ENCODE data around the gene BICD1.
"Not testable (repeated sequence)": the region's sequence is repeated elsewhere in the genome, so short reads cannot be mapped to it uniquely, and the experiment has no call there.

The BICD1 gene

GRCh38 chr12:32106517-32107358 is at the start of gene BICD1:
TSS of gene BICD1 (plus strand) at chr12:32106847. CDS start at chr12:32107332, 485 bp downstream.
- peak; percentile 85 for DNase-seq

DNA sequence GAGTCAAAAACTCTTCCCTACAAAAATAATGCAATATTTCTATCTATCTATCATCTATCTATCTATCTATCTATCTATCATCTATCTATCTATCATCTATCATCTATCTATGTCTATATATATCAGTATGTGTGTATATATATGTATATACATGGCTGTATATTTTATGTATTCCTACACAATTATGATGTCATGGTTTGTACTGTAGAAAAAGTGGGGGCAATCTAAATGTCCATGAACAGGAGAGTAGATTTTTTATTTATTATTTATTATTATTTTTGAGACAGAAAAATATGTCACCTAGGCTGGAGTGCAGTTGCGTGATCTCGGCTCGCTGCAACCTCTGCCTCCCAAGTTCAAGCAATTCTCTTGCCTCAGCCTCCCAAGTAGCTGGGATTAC is 45.6 kb upstream of the BICD1 start:
- no peak for DNase-seq

GRCh38 chr12:32062881-32063280 is 43.8 kb upstream of the BICD1 start:
- no peak for DNase-seq

DNA sequence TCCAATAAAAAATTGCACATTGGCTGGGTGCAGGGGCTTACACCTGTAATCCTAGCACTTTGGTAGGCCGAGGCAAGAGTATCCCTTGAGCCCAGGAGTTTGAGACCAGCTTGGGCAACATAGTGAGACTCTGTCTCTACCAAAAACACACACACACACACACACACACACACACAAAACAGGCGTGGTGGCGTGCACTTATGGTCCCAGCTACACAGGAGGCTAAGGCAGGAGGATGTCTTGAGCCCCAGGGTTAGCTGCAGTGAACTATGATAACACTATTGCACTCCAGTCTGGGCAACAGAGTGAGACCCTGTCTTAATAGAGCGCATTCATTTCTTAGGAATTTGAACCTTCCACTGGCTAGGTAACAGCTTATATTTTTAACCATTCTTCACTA is 42.9 kb upstream of the BICD1 start:
- no peak for DNase-seq

- DNase-seq: no peak
These were observed 40.4 kb upstream of the BICD1 start for GRCh38 chr12:32066206-32066605.

GRCh38 chr12:32069071-32069470 is 37.6 kb upstream of the BICD1 start:
- no peak for DNase-seq

- no peak for DNase-seq
These were observed 36.9 kb upstream of the BICD1 start for GRCh38 chr12:32069731-32070130.

DNA sequence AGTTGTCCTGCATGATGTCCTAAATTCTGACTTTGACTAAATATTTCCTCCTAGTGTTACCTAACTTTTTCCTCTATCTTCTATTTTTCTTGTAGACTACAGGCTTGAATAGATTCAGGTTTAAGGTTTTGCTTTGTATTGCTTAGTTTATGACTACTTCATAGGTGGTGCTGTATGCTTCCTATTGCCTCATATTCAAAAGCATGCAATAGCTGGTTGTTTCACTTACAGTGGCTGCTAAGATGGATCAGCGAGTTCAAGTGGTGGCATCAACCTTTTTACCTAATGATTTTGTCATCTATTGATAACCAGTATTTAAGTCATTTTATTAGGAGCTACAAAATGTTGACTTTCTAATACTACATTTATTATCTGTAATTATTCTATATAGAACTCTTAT is 36.3 kb upstream of the BICD1 start:
- DNase-seq: no peak

GRCh38 chr12:32072102-32072501 is 34.5 kb upstream of the BICD1 start:
- no peak for DNase-seq

GRCh38 chr12:32074432-32074831 is 32.2 kb upstream of the BICD1 start:
- no peak for DNase-seq

- no peak for DNase-seq
These were observed 29.7 kb upstream of the BICD1 start for GRCh38 chr12:32076941-32077340.

DNA sequence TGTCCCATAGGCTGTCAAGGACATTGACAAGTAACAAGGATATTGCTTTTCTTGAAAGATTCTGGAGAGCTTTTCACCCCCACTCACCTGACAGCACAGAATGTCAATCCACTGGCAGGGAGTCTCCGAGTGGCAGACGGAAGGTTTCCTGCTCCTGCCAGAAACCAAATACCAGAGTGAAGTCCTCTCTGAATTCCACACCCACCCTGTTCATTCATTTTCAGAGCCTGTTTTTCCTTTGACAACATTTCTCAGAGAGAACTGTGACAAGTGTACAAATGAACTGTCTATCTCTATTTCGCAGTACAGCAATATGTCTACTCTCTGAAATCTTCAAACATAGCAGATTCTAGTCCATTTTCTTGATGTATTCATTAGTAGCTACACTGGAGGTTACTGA is 26.2 kb upstream of the BICD1 start:
- no peak for DNase-seq

DNA sequence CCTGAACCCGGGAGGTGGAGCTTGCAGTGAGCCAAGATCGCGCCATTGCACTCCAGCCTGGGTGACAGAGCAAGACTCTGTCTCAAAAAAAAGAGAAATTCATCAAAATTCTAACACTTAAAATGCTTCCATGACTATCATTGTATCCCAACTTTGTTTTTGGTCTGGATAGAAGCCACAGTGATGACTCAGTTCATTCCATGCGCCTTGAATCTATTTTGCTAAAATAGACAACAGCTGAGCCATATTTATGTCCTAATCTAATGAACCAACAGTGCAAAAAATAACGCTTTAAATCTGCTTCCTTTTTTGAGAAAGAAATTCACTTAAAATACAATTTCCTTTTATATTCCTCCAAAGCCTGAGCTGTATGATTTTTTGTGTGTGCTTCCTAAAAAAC is 23.2 kb upstream of the BICD1 start:
- no peak for DNase-seq

GRCh38 chr12:32084017-32084688 is 22.5 kb upstream of the BICD1 start:
- DNase-seq: no peak

DNA sequence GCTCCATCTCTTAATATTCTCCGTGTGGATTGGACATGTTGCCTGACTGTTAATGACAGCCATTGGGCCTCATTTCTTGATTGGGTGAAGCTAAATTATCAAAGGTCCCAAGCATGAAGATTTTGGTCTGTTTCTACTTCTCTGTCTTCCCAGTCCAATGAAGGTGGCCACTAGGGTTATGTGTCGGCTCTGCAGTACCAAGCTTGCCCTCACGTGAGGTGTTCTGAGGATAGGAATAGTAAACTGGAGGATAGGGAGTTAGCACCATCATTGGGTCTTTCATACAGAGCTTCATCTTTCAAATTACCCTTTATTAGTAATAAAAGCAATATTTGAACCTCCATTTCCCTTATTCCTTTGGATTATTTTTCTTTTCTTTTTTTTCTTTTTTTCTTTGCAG is 21.9 kb upstream of the BICD1 start:
- no peak for DNase-seq

DNA sequence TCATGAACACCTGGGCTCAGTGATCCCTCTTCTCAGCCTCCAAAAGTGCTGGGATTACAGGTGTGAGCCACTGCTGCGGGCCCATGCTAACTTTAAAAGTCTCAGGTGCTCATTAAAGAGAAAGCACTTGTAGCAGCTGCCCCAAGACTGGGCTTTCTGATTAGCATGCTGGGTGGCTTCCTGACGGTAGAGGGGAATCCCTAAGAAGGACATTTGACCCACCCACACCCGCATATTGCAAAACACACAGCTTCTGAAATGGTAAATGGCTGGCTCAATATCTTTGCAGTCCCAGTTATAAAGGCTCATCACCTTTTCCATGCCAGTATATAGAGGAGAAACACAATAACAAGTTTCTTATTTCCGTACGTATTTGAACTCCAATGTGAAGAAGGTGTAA is 19.3 kb upstream of the BICD1 start:
- no peak for DNase-seq

DNA sequence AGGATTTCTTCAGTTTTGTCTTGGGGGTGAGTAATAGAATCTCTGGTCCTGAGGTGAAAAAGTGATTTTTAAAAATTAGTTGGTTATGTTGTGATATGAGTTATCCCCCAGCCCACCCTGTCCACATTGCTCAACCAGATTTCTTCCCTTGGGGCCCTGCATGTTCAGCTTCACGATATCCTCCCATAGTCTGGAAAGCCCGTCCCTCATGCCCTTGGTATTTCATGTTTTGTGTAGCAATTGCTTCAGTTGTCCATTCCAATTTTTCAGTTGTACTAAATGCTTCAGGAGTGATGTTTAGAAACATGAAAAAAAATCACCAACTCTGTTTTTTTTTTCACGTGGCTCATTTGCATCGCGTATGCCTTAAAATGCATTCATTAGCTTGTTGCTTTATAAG is 17.5 kb upstream of the BICD1 start:
- no peak for DNase-seq

DNA sequence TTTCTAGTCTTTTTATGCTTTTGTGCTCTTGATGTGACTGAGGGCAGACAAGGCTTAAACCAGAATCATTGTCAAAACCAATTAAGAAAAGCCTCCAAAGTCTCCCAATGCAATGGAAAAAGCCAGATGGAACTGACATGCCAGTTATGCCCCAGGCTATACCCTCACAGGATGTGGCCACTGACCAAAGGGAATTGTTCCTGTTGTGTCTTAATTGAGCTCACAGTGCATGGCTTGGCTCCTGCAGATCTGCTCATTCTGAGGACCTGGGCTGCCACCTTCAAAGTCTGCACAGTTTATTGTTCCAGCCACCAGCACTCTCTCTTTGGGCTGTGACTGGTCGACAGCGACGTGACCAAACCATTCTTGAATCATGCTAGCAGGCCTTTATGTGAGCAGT is 17.1 kb upstream of the BICD1 start:
- DNase-seq: no peak

GRCh38 chr12:32091696-32092095 is 15.0 kb upstream of the BICD1 start:
- no peak for DNase-seq

DNA sequence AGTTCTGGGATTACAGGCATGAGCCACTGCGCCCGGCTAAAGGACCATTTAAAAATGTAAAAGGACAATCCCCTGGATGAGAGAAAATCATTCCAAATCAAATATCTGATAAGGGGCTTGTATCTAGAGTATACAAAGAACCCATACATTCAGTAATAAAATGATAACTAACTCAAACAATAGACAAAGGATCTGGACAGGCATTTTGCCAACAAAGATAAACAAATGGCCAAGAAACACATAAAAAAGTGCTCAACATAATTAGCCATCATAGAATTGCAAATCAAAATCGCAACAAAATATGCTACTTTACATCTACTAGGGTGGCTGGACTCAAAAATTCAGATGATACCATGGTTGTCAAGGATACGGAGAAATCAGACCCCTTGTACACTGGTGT is 8.5 kb upstream of the BICD1 start:
- DNase-seq: no peak

DNA sequence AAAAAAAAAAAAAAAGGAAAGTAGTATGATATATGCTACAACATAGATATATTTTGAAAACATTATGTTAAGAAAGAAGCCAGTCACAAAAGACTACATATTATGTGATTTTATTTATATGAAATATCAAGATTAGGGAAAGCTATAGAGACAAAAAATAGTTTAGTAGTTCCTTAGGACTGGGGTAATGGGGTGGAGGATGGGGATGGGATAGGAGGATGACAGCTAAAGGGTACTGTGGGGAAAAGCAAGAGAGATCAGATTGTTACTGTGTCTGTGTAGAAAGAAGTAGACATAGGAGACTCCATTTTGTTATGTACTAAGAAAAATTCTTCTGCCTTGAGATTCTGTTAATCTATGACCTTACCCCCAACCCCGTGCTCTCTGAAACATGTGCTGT is 7.4 kb upstream of the BICD1 start:
- not testable (repeated sequence) for DNase-seq

DNA sequence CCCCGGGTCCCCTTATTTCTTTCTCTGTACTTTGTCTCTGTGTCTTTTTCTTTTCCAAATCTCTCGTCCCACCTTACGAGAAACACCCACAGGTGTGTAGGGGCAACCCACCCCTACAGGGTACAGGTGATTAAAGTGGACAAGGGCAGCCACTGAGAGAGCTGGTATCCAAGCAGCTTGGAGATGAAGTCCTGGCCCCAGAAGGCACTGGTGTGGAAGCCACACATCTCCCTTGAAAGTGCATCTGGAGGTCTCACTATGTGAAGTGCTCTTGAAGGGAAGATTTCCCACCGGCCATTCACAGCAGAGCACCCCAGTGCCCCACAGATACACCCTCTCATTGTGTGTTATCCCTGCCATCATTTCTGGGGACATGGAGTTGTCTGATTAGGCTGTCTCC is 6.3 kb upstream of the BICD1 start:
- no peak for DNase-seq

GRCh38 chr12:32100888-32101287 is 5.8 kb upstream of the BICD1 start:
- no peak for DNase-seq

DNA sequence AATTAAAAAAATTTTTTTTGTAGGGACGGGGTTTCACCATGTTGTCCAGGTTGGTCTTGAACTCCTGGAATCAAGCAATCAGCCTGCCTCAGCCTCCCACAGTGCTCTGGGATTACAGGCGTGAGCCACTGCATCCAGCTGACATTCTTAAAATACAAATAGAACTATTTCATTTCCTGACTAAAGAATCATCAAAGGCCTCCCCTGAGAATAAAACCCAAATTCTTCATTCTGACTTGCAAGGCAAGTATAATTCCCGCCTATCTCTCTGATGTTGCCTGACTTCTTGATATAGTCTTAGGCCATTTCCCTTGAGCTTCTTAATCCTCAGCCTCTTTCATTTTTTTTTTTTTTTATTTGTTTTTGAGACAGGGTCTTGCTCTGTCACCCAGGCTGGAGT is 4.4 kb upstream of the BICD1 start:
- DNase-seq: no peak

All from activated CD4-positive, alpha-beta T cell treated with anti-CD3 and anti-CD28 coated beads for 48 hours (primary cell).